Duodenal mucosa (tissue), 2 donors: Measurements from ENCODE around the gene CASP3.
"Not testable (repeated sequence)": the region's sequence is repeated elsewhere in the genome, so short reads cannot be mapped to it uniquely, and the experiment has no call there.

Experiments
- H3K27ac ChIP-seq: one replicate; pipeline ENCODE4 v1.7.0; 2013; ENCODE audit warnings: low read depth, low read length
- H3K27me3 ChIP-seq, 2 donors: one replicate each; pipeline ENCODE4 v1.7.0; 2013; ENCODE audit warnings: low read length in 2 of 2, control low read depth in 1 of 2; ENCODE audit not compliant: insufficient read depth in 2 of 2, control insufficient read depth in 1 of 2
- H3K36me3 ChIP-seq, 2 donors: one replicate each; pipeline ENCODE4 v1.7.0; 2013; ENCODE audit warnings: low read length in 2 of 2, control low read depth in 1 of 2; ENCODE audit not compliant: insufficient read depth in 2 of 2, control insufficient read depth in 1 of 2
- H3K4me1 ChIP-seq, 2 donors: one replicate each; pipeline ENCODE4 v1.7.0; 2013; ENCODE audit warnings: low read length in 2 of 2, control low read depth in 1 of 2; ENCODE audit not compliant: insufficient read depth in 2 of 2, control insufficient read depth in 1 of 2
- H3K4me3 ChIP-seq, 2 donors: one replicate each; pipeline ENCODE4 v1.7.0; 2013; ENCODE audit warnings: low read length in 2 of 2, low read depth in 1 of 2
- H3K9ac ChIP-seq, 2 donors: one replicate each; pipeline ENCODE4 v1.7.0; 2013; ENCODE audit warnings: low read length in 2 of 2, low read depth in 1 of 2
- H3K9me3 ChIP-seq, 2 donors: one replicate each; pipeline ENCODE4 v1.7.0; 2013; ENCODE audit warnings: low read length in 2 of 2, control low read depth in 1 of 2; ENCODE audit not compliant: control insufficient read depth in 1 of 2

The CASP3 gene

GRCh38 chr4:184666670-184667069 lies 17.4 kb upstream of the CASP3 start:
- H3K9ac ChIP-seq: peak overlapping the region in 1 of 2 donors; percentile 21
- H3K27me3 ChIP-seq: no peaks in the 10 kb centered on the region
- peak overlapping the region; percentile 10 to 18 for H3K4me3 ChIP-seq
- peak overlapping the region; percentile 40 for H3K27ac ChIP-seq
- H3K4me1 ChIP-seq: peaks cover 13 to 18% of the 10 kb centered on the region in 2 donors
- H3K9me3 ChIP-seq: no peaks in the 10 kb centered on the region
- peaks cover 3 to 16% of the 10 kb centered on the region in 2 donors for H3K36me3 ChIP-seq

DNA sequence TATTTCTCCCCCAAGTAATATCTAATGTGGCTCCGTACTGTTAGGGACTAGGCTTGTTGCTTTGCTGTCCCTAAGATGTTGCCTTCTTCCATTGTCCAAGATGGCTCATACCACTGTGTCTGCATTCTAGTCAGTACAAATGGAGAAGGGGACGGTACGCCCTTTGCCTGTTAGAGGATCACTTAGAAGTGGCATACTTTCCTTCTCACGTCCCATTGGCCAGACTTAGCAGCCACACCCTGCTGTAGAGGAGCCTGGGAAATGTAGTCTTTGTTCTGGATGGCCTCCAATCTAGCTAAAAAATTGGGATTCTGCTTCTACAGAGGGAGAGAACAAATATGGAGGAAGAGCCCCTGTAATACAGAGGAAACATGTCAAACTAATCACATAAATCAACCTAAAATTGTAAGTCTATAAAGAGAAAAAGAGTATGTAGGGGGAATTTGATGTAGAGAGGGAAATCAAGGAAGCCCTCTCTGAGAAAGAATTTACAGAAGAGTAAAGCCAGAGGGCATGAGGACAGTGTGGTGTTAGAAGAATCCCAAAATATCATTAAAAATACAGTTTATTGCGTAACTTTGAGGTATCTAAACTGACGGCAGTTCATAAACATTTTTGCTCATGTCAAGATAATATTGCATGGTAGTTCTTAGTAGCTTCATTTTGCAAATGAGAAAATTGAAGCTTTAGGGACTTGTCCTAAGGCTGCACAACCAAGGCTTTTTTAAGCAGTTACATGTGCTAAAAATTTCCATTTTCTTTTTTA lies 15.4 kb upstream of the CASP3 start:
- Histone ChIP-seq H3K27ac (no peak overlapping the region), H3K4me1 (peaks cover 13 to 18% of the 10 kb centered on the region in 2 donors), H3K4me3 (no peak overlapping the region), H3K9me3 (no peaks in the 10 kb centered on the region), H3K36me3 (peaks cover 0 to 17% of the 10 kb centered on the region in 2 donors), H3K27me3 (no peaks in the 10 kb centered on the region), H3K9ac (no peak overlapping the region)

- peaks cover 0 to 4% of the 10 kb centered on the region in 2 donors for H3K36me3 ChIP-seq
These were observed 13.0 kb upstream of the CASP3 start for GRCh38 chr4:184662236-184662635.

DNA sequence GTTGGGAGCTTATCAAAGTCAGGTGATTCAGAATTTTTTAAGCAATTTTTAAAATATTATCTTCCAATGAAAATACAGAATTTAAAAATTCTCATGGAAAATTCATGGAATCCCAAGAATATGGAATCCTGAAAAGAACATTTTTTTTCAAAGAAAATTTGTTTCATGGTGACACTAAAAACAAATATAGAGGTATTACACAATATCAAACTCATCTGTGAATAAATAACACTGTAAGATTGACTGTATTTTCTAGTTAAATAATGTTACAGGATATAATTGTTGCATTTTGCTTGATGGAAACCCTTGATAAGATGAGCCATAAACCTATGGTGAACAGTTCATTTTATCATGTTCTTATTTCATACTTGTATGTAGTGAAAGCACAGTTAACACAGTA lies 11.7 kb upstream of the CASP3 start:
- Histone ChIP-seq H3K9ac (no peak overlapping the region), H3K36me3 (peaks cover 0 to 5% of the 10 kb centered on the region in 2 donors), H3K27me3 (no peaks in the 10 kb centered on the region), H3K27ac (no peak overlapping the region), H3K4me1 (peaks cover 0 to under 1% of the 10 kb centered on the region in 2 donors), H3K4me3 (no peak overlapping the region), H3K9me3 (no peaks in the 10 kb centered on the region)

More at GRCh38 chr4:184662236-184662635, 13.0 kb upstream of the CASP3 start:
- Histone ChIP-seq H3K4me3 (no peak overlapping the region), H3K4me1 (peaks cover 0 to 11% of the 10 kb centered on the region in 2 donors), H3K27me3 (no peaks in the 10 kb centered on the region), H3K9ac (no peak overlapping the region), H3K9me3 (no peaks in the 10 kb centered on the region), H3K27ac (no peak overlapping the region)

- not testable (repeated sequence) for H3K9ac ChIP-seq, H3K36me3 ChIP-seq
These were observed 8.6 kb upstream of the CASP3 start for GRCh38 chr4:184657820-184658219.

DNA sequence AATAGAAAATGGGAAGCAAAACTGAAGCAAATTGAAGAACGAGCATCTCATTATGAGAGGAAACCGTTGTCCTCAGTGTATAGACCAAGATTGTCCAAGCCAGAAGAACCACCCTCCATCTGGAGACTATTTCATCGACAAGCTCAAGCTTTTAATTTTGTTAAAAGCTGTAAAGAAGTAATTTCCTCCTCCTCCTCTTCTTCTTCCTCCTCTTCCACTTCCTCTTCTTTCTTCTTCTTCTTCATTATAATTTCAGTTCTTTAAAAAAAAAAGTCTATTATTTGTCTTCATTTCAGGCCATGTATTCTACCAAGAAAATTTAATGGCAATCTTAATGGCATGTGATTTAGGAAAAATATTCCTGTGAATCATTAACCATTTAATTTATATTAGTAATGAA lies 7.9 kb upstream of the CASP3 start:
- Histone ChIP-seq H3K36me3 (peaks cover 0 to 7% of the 10 kb centered on the region in 2 donors), H3K27ac (no peak overlapping the region), H3K9me3 (no peaks in the 10 kb centered on the region), H3K27me3 (no peaks in the 10 kb centered on the region), H3K4me1 (no peaks in the 10 kb centered on the region), H3K9ac (no peak overlapping the region), H3K4me3 (no peak overlapping the region)

More at GRCh38 chr4:184657820-184658219, 8.6 kb upstream of the CASP3 start:
- H3K4me3 ChIP-seq, H3K4me1 ChIP-seq, H3K9me3 ChIP-seq, H3K27ac ChIP-seq, H3K27me3 ChIP-seq: not testable (repeated sequence)

- H3K4me1 ChIP-seq: no peaks in the 10 kb centered on the region
- no peaks in the 10 kb centered on the region for H3K9me3 ChIP-seq
- H3K4me3 ChIP-seq: no peak overlapping the region
- H3K9ac ChIP-seq: no peak overlapping the region
- no peaks in the 10 kb centered on the region for H3K27me3 ChIP-seq
- H3K27ac ChIP-seq: no peak overlapping the region
- H3K36me3 ChIP-seq: peaks cover 0 to 7% of the 10 kb centered on the region in 2 donors
These were observed 6.9 kb upstream of the CASP3 start for GRCh38 chr4:184655889-184656869.

DNA sequence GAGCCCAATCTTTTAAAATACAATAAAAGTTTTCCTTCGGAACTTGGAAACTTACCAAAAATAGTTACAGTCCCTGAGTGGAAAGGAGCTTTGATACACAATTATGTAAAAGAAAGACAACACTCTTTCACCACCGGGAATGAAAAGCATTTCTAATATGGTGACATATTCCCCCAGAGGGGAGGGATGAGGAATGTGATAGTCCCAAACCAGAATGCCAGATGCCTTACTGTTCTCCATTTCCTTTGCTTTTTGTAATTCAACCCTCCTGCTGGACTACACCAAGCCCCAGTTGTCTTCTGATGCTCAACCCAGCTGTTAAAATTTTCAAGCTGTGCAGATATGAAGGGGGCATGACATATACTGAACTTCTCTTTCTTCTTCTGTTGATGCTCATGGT lies 4.4 kb upstream of the CASP3 start:
- H3K27me3 ChIP-seq: no peaks in the 10 kb centered on the region
- H3K9me3 ChIP-seq: no peaks in the 10 kb centered on the region
- peaks cover 8 to 11% of the 10 kb centered on the region in 2 donors for H3K4me1 ChIP-seq
- H3K36me3 ChIP-seq: peaks cover 0 to 3% of the 10 kb centered on the region in 2 donors
- H3K4me3 ChIP-seq: no peak overlapping the region
- H3K9ac ChIP-seq: no peak overlapping the region
- no peak overlapping the region for H3K27ac ChIP-seq

DNA sequence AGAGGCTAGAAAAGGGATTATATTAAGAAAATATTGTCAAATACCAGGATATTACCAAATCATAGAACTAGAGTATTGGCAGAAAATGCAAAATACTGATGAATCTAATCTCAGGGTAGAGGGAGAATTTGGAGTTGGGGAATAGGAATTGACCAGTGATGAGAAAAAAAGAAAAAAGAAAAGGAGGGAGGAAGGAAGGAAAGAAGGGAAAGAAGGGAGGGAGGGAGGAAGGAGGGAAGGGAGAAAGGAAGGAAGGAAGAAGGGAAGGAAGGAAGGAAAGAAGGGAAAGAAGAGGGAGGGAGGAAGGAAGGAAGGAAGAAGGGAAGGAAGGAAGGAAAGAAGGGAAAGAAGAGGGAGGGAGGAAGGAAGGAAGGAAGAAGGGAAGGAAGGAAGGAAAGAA lies 3.4 kb upstream of the CASP3 start:
- H3K9me3 ChIP-seq, H3K27me3 ChIP-seq, H3K27ac ChIP-seq, H3K36me3 ChIP-seq, H3K9ac ChIP-seq, H3K4me3 ChIP-seq: not testable (repeated sequence)
- H3K4me1 ChIP-seq: peaks cover 14 to 16% of the 10 kb centered on the region in 2 donors

GRCh38 chr4:184651899-184652298 lies 2.7 kb upstream of the CASP3 start:
- no peak overlapping the region for H3K4me3 ChIP-seq
- no peak overlapping the region for H3K27ac ChIP-seq

More at GRCh38 chr4:184651899-184652298, 2.7 kb upstream of the CASP3 start:
- Histone ChIP-seq H3K27me3 (no peaks in the 10 kb centered on the region), H3K4me1 (peaks cover 22 to 24% of the 10 kb centered on the region in 2 donors), H3K9me3 (no peaks in the 10 kb centered on the region), H3K9ac (no peak overlapping the region), H3K36me3 (peaks cover 0 to 3% of the 10 kb centered on the region in 2 donors)
